Heart left ventricle (tissue), 16 donors: Measurements from ENCODE around the gene PAPOLB. TPM values are rescaled to one million over a fixed set of nuclear protein-coding genes. Genes with fewer than 3 reads are reported as not detected.

Source experiments
- ATAC-seq, 4 donors: fragments of 200-7000 bp; cut with Tn5 transposase; one replicate each; pipeline ENCODE4 v1.9.1; 2020 to 2022; ENCODE audit warnings: moderate library complexity in 4 of 4, mild to moderate bottlenecking in 3 of 4, moderate number of reproducible peaks in 1 of 4
- DNase-seq, 5 donors: peaks; one replicate each; pipeline ENCODE4 v3.0.0-alpha.2; 2020
- H3K27ac ChIP-seq, 12 donors: fragments of 200-600 bp; sonication (generic) in 4 of 12; one replicate each; pipeline versions ENCODE4 v1.5.0 to v1.8.0; 2016 to 2022; ENCODE audit warnings: mild to moderate bottlenecking in 2 of 12
- H3K27me3 ChIP-seq, 9 donors: fragments of 200-600 bp; sonication (generic) in 2 of 9; one replicate each; pipeline versions ENCODE4 v1.5.1 to v1.8.0; 2016 to 2022; ENCODE audit warnings: mild to moderate bottlenecking in 3 of 9
- H3K36me3 ChIP-seq, 9 donors: fragments of 200-600 bp; sonication (generic) in 2 of 9; one replicate each; pipeline versions ENCODE4 v1.5.0 to v1.8.0; 2018 to 2022; ENCODE audit warnings: mild to moderate bottlenecking in 2 of 9
- H3K4me1 ChIP-seq, 12 donors: fragments of 200-600 bp; sonication (generic) in 4 of 12; one replicate each; pipeline versions ENCODE4 v1.5.0 to v1.8.0; 2016 to 2022; ENCODE audit warnings: mild to moderate bottlenecking in 3 of 12
- H3K4me3 ChIP-seq, 12 donors: fragments of 200-600 bp; sonication (generic) in 4 of 12; one replicate each; pipeline versions ENCODE4 v1.5.0 to v1.8.0; 2017 to 2022; ENCODE audit warnings: mild to moderate bottlenecking in 9 of 12, moderate library complexity in 4 of 12
- H3K9me3 ChIP-seq, 12 donors: fragments of 200-600 bp; sonication (generic) in 4 of 12; one replicate each; pipeline versions ENCODE4 v1.5.0 to v1.8.0; 2016 to 2022; ENCODE audit warnings: mild to moderate bottlenecking in 1 of 12
- POLR2A ChIP-seq, 2 donors: fragments of 450-650 bp; IDR thresholded peaks; one replicate each; pipeline ENCODE4 v1.6.1; 2017; ENCODE audit warnings: antibody characterized with exemption in 2 of 2, mild to moderate bottlenecking in 2 of 2, moderate library complexity in 2 of 2
- WGBS, 4 donors: extraction: QIAGEN DNeasy Blood & Tissue Kit in 2 of 4; methylation state at CpG; one replicate each; pipeline versions ENCODE4 v1.1.5 to v1.1.7; 2013 to 2018; 5-methylcytosine and 5-hydroxymethylcytosine counted together
- intact Hi-C, 10 donors: fragments of 100-400 bp; cut with DNase I; formaldehyde crosslinking; loops; one replicate each; pipeline versions ENCODE4 v1.11.1 to v1.14.2; 2022
- polyA plus RNA-seq, 2 donors: library from polyadenylated mRNA; stranded (reverse); fragments of 200-250 nt; gene quantifications; one replicate each; pipeline ENCODE4 v1.2.3, GENCODE V29; 2013
- total RNA-seq, 9 donors: library from RNA; depleted of rRNA in 2 of 9; stranded (reverse); fragments of >200 nt in 2 of 9; fragmentation: NEBNext Ultra II Directional in 3 of 9; extraction: Animal tissue kit (Norgen Biotek cat#: 25700) in 3 of 9; gene quantifications; one replicate each; pipeline versions ENCODE4 v1.1.0 to v1.2.4, GENCODE V29; 2016 to 2023
- TF ChIP-seq, protein P1 (sequence below), 12 donors: fragments of 200-600 bp; sonication (generic) in 4 of 12; IDR thresholded peaks; one replicate each; pipeline versions ENCODE4 v1.5.0 to v1.8.0; 2018 to 2022; ENCODE audit warnings: antibody characterized with exemption in 12 of 12, mild to moderate bottlenecking in 5 of 12
- donor health status: ischemic (EF 13 %, LVEDD 7.1; RV severe dilation, severe dysfunction).
- donor health status: healthy with polysubstance abuse.
- donor health status: DM: no; HTN: yes; CAD: no.
- donor health status: DM: no; HTN: no; CAD: no.
- donor health status: ischemic (EF 25% LVEDD 6.9; RV normal size, moderate dysfunction).
- donor health status: ischemic (EF 25% LVEDD 5.7; RV mildly dilated, moderate dysfunction).
- donor health status: healthy.
- donor health status: DM: yes; HTN: yes; CAD: no.
- donor health status: ischemic (EF 35%, LVEDD 5.7; RV mildly dilated, moderate dysfunction).
- donor health status: nonischemic (EF 11% LVEDD 7.7; RV severe dilation, severe dysfunction).
- donor health status: DM: yes; HTN: yes; CAD: no.
- donor health status: PGD.
- donor health status: ischemic (EF 29% LVEDD 5.4; RV normal size, mild dysfunction).
- donor health status: nonischemic (EF 23%, LVEDD 6.1; RV moderate dilation, normal function).

The PAPOLB gene
- total and polyA plus RNA-seq, 11 donors = 0.03 to 0.38 (median 0.09) TPM; not detected in 5

DNA sequence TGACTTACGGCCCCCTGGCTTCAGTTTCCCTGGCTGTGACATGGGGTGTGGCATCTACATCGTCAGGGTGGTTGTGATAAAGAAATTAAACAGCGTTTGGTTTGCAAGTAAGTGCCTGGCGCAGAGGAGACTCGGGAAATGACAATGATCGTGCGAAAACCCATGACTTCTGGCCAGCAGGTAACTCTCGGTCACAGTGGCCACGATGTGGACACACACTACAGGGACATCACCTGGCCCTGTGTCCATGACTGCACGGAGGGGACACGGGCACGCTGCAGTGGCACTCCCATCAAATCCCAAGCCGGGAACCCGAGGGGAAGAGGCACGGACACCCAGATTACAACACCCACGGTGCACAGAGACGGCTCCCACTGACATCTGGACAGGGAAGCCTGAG, 28.7 kb downstream of the PAPOLB start:
- Histone ChIP-seq H3K27me3 (no peaks in the 10 kb centered on the region), H3K9me3 (no peaks in the 10 kb centered on the region), H3K27ac (no peak overlapping the region), H3K36me3 (peaks cover 0 to 23% (median 0%) of the 10 kb centered on the region in 9 donors), H3K4me1 (peaks cover 0 to 19% (median 0%) of the 10 kb centered on the region in 12 donors), H3K4me3 (no peak overlapping the region)
- DNase-seq (no peak), ATAC-seq (no peak)
- TF ChIP-seq POLR2A (IDR thresholded peaks at IDR 0.05) = no peak
- TF ChIP-seq, protein P1, sequence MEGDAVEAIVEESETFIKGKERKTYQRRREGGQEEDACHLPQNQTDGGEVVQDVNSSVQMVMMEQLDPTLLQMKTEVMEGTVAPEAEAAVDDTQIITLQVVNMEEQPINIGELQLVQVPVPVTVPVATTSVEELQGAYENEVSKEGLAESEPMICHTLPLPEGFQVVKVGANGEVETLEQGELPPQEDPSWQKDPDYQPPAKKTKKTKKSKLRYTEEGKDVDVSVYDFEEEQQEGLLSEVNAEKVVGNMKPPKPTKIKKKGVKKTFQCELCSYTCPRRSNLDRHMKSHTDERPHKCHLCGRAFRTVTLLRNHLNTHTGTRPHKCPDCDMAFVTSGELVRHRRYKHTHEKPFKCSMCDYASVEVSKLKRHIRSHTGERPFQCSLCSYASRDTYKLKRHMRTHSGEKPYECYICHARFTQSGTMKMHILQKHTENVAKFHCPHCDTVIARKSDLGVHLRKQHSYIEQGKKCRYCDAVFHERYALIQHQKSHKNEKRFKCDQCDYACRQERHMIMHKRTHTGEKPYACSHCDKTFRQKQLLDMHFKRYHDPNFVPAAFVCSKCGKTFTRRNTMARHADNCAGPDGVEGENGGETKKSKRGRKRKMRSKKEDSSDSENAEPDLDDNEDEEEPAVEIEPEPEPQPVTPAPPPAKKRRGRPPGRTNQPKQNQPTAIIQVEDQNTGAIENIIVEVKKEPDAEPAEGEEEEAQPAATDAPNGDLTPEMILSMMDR (IDR thresholded peaks at IDR 0.05) = no peak
- intact Hi-C loops = loop anchor here in 5 of 10 donors (5.0 to 10.0 kb wide), 3 partner anchors 49 to 252 kb away; partner anchors contain the start of gene RADIL (in 4 of the 5)
- WGBS, 4 donors = 83 to 89% (median 87%) methylated on average over 17 of the region's 17 CpGs

DNA sequence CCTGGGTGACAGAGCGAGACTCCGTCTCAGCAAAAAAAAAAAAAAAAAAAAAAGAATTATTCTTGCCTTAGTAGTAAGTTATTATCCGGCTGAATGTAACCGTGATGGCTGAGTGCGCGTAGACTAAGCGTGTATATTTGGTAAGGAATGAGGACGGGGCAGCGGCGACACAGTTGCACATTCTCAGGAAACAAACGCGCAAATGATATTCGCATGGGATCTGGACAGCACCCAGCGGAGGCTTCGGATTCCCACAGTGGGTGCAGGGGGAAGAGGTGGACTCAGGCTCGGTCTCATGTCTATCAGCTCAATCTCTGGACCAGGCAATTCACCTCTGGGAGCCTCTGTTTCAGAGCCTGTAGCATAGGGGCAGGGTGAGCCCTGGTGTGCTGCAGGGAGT, 29.1 kb downstream of the PAPOLB start:
- 92 to 95% (median 94%) methylated on average over 16 of the region's 16 CpGs for WGBS, 4 donors
- peaks cover 0 to 23% (median 0%) of the 10 kb centered on the region in 9 donors for H3K36me3 ChIP-seq
- DNase-seq = no peak
- H3K4me1 ChIP-seq = peaks cover 0 to 15% (median 0%) of the 10 kb centered on the region in 12 donors
- no peaks in the 10 kb centered on the region for H3K27me3 ChIP-seq
- no peaks in the 10 kb centered on the region for H3K9me3 ChIP-seq
- TF ChIP-seq, protein P1 (IDR thresholded peaks at IDR 0.05) = no peak
- no peak for TF ChIP-seq POLR2A (IDR thresholded peaks at IDR 0.05)
- H3K27ac ChIP-seq = peak overlapping the region in 1 of 12 donors; percentile 47
- no peak for ATAC-seq
- intact Hi-C loops = loop anchor here in 5 of 10 donors (5.0 to 10.0 kb wide), 3 partner anchors 50 to 252 kb away; partner anchors contain the start of gene RADIL (in 4 of the 5)
- H3K4me3 ChIP-seq = no peak overlapping the region

DNA sequence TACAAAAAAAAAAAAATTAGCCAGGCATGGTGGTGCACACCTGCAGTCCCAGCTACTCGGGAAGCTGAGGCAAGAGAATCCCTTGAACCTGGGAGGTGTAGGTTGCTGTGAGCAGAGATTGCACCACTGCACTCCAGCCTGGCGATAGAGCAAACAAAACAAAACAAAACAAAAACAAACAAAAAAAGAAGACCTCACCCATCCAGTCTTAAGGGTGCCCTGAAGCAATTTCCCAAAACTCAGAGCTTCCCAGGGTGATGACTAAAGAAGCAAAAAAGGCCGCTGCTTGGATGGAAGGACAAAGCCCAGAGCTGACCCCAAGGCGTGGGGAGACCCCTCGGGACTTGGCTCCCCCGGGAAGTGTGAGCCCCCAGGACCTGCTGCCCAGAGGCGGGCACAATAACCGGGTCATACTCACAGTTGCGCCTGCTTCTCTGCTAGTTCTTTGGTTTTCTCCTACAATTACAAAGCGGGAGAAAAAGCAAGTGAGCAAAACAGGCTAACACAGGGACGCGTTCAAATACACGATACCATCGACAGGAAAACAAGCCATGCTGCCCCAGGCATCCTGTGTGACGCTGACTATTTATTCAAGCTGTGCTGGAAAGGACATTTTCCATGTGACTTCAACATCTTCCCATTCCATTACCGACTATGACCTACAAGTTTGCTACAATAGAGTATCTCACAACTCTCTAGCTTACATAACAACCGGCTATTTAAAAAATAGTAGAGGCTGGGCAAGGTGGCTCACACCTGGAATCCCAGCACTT, 29.9 kb downstream of the PAPOLB start:
- Histone ChIP-seq H3K4me3 (no peak overlapping the region), H3K9me3 (no peaks in the 10 kb centered on the region), H3K27ac (peak overlapping the region in 3 of 12 donors; percentile 42 to 47 (median 44)), H3K27me3 (no peaks in the 10 kb centered on the region), H3K4me1 (peaks cover 0 to 7% (median 0%) of the 10 kb centered on the region in 12 donors), H3K36me3 (peaks cover 0 to 23% (median 0%) of the 10 kb centered on the region in 9 donors)
- ATAC-seq (peak in 1 of 4 donors; percentile 48), DNase-seq (no peak)
- TF ChIP-seq, protein P1 (IDR thresholded peaks at IDR 0.05) = no peak
- TF ChIP-seq POLR2A (IDR thresholded peaks at IDR 0.05) = no peak
- WGBS, 4 donors = 67 to 85% (median 74%) methylated on average over 17 of the region's 17 CpGs
- intact Hi-C loops = loop anchor here in 6 of 10 donors (2.0 to 10.0 kb wide), 4 partner anchors 50 to 253 kb away; partner anchors contain the start of gene RADIL (in 6 of the 6)

- DNase-seq = peak; percentile 58 to 84 (median 66)
- Histone ChIP-seq H3K27me3 (no peaks in the 10 kb centered on the region), H3K36me3 (peaks cover 0 to 15% (median 0%) of the 10 kb centered on the region in 9 donors), H3K4me3 (no peak overlapping the region), H3K4me1 (peaks cover 0 to 5% (median 0%) of the 10 kb centered on the region in 12 donors), H3K9me3 (no peaks in the 10 kb centered on the region), H3K27ac (no peak overlapping the region)
- ATAC-seq = peak; percentile 40 to 88 (median 82)
- intact Hi-C loops = loop anchor here in 7 of 10 donors (1.0 to 10.0 kb wide), 5 partner anchors 52 to 255 kb away; partner anchors contain the start of gene RADIL (in 7 of the 7)
- WGBS, 4 donors = 36 to 56% (median 42%) methylated on average over 11 to 14 of the region's 14 CpGs
- TF ChIP-seq, protein P1 (IDR thresholded peaks at IDR 0.05) = peak; percentile 59 to 86 (median 74)
- TF ChIP-seq POLR2A (IDR thresholded peaks at IDR 0.05) = no peak
These were observed 31.7 kb downstream of the PAPOLB start for GRCh38 chr7:4830176-4830575.
